Mesendoderm (in vitro differentiated cells): ENCODE results near the gene FANCD2. TPM values are rescaled to one million over a fixed set of nuclear protein-coding genes. Genes with fewer than 3 reads are reported as not detected.
A peak's percentile ranks its signal among the peaks of the same experiment; 100 is the strongest.

Experiments used
- DNase-seq: peaks from one replicate; pipeline ENCODE4 v3.0.0; 2013
- H2AK5ac ChIP-seq: 2 replicates; pipeline ENCODE4 v1.6.1; 2013; ENCODE audit warnings: low read length, inconsistent platforms
- H2BK120ac ChIP-seq: 2 replicates; pipeline ENCODE4 v1.6.1; 2013; ENCODE audit warnings: low read depth, mild to moderate bottlenecking, low read length, moderate library complexity, mixed read lengths
- H2BK15ac ChIP-seq: replicated peaks from 2 replicates; pipeline ENCODE4 v1.6.1; 2013; ENCODE audit warnings: low read depth, mild to moderate bottlenecking, moderate library complexity
- H2BK5ac ChIP-seq: 2 replicates; pipeline ENCODE4 v1.6.1; 2013; ENCODE audit warnings: low read length, inconsistent platforms
- H3K18ac ChIP-seq: 2 replicates; pipeline ENCODE4 v1.6.1; 2013; ENCODE audit warnings: mild to moderate bottlenecking, low read length, mixed read lengths
- H3K23ac ChIP-seq: one replicate; pipeline ENCODE4 v1.6.1; 2013; ENCODE audit warnings: low read length
- H3K27ac ChIP-seq: 2 replicates; pipeline ENCODE4 v1.5.1; 2013; ENCODE audit warnings: low read depth, mild to moderate bottlenecking, inconsistent platforms, low read length, moderate library complexity
- H3K27me3 ChIP-seq: 2 replicates; pipeline ENCODE4 v1.6.1; 2013; ENCODE audit warnings: low read length, control low read depth, mild to moderate bottlenecking, inconsistent platforms; ENCODE audit not compliant: insufficient read depth, poor library complexity
- H3K36me3 ChIP-seq: 2 replicates; pipeline ENCODE4 v1.6.1; 2013; ENCODE audit warnings: low read length, inconsistent platforms; ENCODE audit not compliant: control insufficient read depth, insufficient read depth
- H3K4ac ChIP-seq: one replicate; pipeline ENCODE4 v1.6.1; 2013; ENCODE audit warnings: low read depth, mild to moderate bottlenecking, low read length, moderate library complexity
- H3K4me1 ChIP-seq: 2 replicates; pipeline ENCODE4 v1.6.1; 2013; ENCODE audit warnings: low read depth, low read length, inconsistent platforms; ENCODE audit not compliant: control insufficient read depth
- H3K4me2 ChIP-seq: 2 replicates; pipeline ENCODE4 v1.6.1; 2013; ENCODE audit warnings: low read length
- H3K4me3 ChIP-seq: 2 replicates; pipeline ENCODE4 v1.5.1; 2013; ENCODE audit warnings: mild to moderate bottlenecking, low read length
- H3K56ac ChIP-seq: one replicate; pipeline ENCODE4 v1.6.1; 2013; ENCODE audit warnings: low read length
- H3K79me1 ChIP-seq: 2 replicates; pipeline ENCODE4 v1.6.1; 2013; ENCODE audit warnings: low read length, inconsistent platforms
- H3K79me2 ChIP-seq: 2 replicates; pipeline ENCODE4 v1.6.1; 2013; ENCODE audit warnings: mild to moderate bottlenecking, low read length; ENCODE audit not compliant: control insufficient read depth, insufficient read depth
- H3K9ac ChIP-seq: 2 replicates; pipeline ENCODE4 v1.6.1; 2013; ENCODE audit warnings: low read length, inconsistent platforms
- H4K5ac ChIP-seq: one replicate; pipeline ENCODE4 v1.6.1; 2013; ENCODE audit warnings: low read length
- H4K8ac ChIP-seq: one replicate; pipeline ENCODE4 v1.6.1; 2013; ENCODE audit warnings: low read depth, mild to moderate bottlenecking, control low read depth, low read length, moderate library complexity
- WGBS: extraction: QIAGEN DNeasy Blood & Tissue Kit; methylation state at CpG from one replicate; pipeline ENCODE4 v1.1.7; 2013; ENCODE audit warnings: low lambda C conversion rate, missing lambda C conversion rate; ENCODE audit not compliant: insufficient coverage; ENCODE audit errors: extremely low coverage; 5-methylcytosine and 5-hydroxymethylcytosine counted together
- polyA plus RNA-seq, 2 experiments: library from polyadenylated mRNA; stranded (reverse); fragments of 200-250 nt; gene quantifications; one replicate each; pipeline ENCODE4 v1.2.3, GENCODE V29; 2013

FANCD2 gene
- 37.7 TPM for polyA plus RNA-seq (2013, experiment 1 of 2)
- polyA plus RNA-seq (2013, experiment 2 of 2): 38.2 TPM

- H3K4me1 ChIP-seq: no peaks in the 10 kb centered on the region
- peak within 1 kb of the TSS; percentile 63 for H3K4ac ChIP-seq
- DNase-seq: peak; percentile 94
- H2BK5ac ChIP-seq: peak within 1 kb of the TSS; percentile 46
- H3K18ac ChIP-seq: peak within 1 kb of the TSS; percentile 72
- no peaks in the 10 kb centered on the region for H3K27me3 ChIP-seq
- peak within 1 kb of the TSS; percentile 88 for H3K4me3 ChIP-seq
- H4K5ac ChIP-seq: no peak within 1 kb of the TSS
- H2AK5ac ChIP-seq: no peak within 1 kb of the TSS
- H3K79me1 ChIP-seq: peaks cover 7% of the 10 kb centered on the region
- H3K4me2 ChIP-seq: peak within 1 kb of the TSS; percentile 95
- peaks cover 2% of the 10 kb centered on the region for H3K36me3 ChIP-seq
- peaks cover 8% of the 10 kb centered on the region for H3K79me2 ChIP-seq
- WGBS: no CpG with 5 or more reads among the region's 61 CpGs
- peak within 1 kb of the TSS; percentile 66 for H3K27ac ChIP-seq
- no peak within 1 kb of the TSS for H2BK15ac ChIP-seq
- H4K8ac ChIP-seq: peak within 1 kb of the TSS; percentile 59
- peak within 1 kb of the TSS; percentile 15 for H3K23ac ChIP-seq
- peak within 1 kb of the TSS; percentile 93 for H3K9ac ChIP-seq
- peak within 1 kb of the TSS; percentile 96 for H3K56ac ChIP-seq
- no peak within 1 kb of the TSS for H2BK120ac ChIP-seq
Observed at GRCh38 chr3:10026084-10026890, at the start of gene FANCD2. TSS of gene FANCD2 (plus strand) at chr3:10026437. CDS start at chr3:10028658, 2,221 bp downstream.

GRCh38 chr3:9976721-9977709 lies 49.2 kb upstream of the FANCD2 start:
- no peak overlapping the region for H2AK5ac ChIP-seq
- H3K27ac ChIP-seq: peak overlapping the region; percentile 36
- no CpG with 5 or more reads among the region's 7 CpGs for WGBS
- peaks cover 4% of the 10 kb centered on the region for H3K79me1 ChIP-seq
- H4K5ac ChIP-seq: no peak overlapping the region
- no peak overlapping the region for H3K4ac ChIP-seq
- peaks cover 5% of the 10 kb centered on the region for H3K36me3 ChIP-seq
- no peaks in the 10 kb centered on the region for H3K27me3 ChIP-seq
- no peaks in the 10 kb centered on the region for H3K4me1 ChIP-seq
- no peak overlapping the region for H3K18ac ChIP-seq
- H2BK5ac ChIP-seq: no peak overlapping the region
- DNase-seq: peak; percentile 90
- H3K56ac ChIP-seq: no peak overlapping the region
- H3K79me2 ChIP-seq: no peaks in the 10 kb centered on the region
- H3K4me3 ChIP-seq: no peak overlapping the region
- no peak overlapping the region for H3K4me2 ChIP-seq
- H3K9ac ChIP-seq: no peak overlapping the region
- H3K23ac ChIP-seq: no peak overlapping the region
- peak overlapping the region; percentile 85 for H2BK15ac ChIP-seq
- no peak overlapping the region for H4K8ac ChIP-seq
- no peak overlapping the region for H2BK120ac ChIP-seq

GRCh38 chr3:9978710-9979305 lies 47.4 kb upstream of the FANCD2 start:
- no peak overlapping the region for H3K27ac ChIP-seq

DNA sequence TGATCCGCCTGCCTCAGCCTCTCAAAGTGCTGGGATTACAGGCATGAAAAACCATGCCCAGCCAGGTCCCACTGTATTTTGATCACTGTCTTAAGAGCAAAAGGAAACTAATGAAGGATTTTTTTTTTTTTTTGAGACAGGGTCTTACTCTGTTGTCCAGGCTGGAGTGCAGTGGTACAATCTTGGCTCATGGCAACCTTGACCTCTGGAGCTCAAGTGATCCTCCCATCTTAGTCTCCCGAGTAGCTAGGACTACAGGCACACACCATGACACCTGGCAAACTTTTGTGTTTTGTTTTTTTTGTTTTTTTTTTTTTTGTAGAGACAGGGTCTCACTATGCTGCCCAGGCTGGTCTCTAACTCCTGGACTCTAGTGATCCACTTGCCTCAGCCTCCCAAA lies 46.0 kb upstream of the FANCD2 start:
- peaks cover under 1% of the 10 kb centered on the region for H3K79me2 ChIP-seq
- H2BK120ac ChIP-seq: no peak overlapping the region
- no peak overlapping the region for H3K4ac ChIP-seq
- peaks cover 4% of the 10 kb centered on the region for H3K79me1 ChIP-seq
- no peak for DNase-seq
- H2AK5ac ChIP-seq: no peak overlapping the region
- H4K8ac ChIP-seq: no peak overlapping the region
- H2BK15ac ChIP-seq: no peak overlapping the region
- no peak overlapping the region for H3K4me3 ChIP-seq
- no peak overlapping the region for H3K9ac ChIP-seq
- H3K36me3 ChIP-seq: peaks cover 5% of the 10 kb centered on the region
- no peak overlapping the region for H3K56ac ChIP-seq
- no peak overlapping the region for H3K23ac ChIP-seq
- H3K27me3 ChIP-seq: no peaks in the 10 kb centered on the region
- no peak overlapping the region for H3K4me2 ChIP-seq
- no peaks in the 10 kb centered on the region for H3K4me1 ChIP-seq
- H4K5ac ChIP-seq: no peak overlapping the region
- WGBS: no CpG with 5 or more reads among the region's 2 CpGs
- no peak overlapping the region for H3K18ac ChIP-seq
- H3K27ac ChIP-seq: no peak overlapping the region
- no peak overlapping the region for H2BK5ac ChIP-seq

More at GRCh38 chr3:9978710-9979305, 47.4 kb upstream of the FANCD2 start:
- Histone ChIP-seq H3K4me1 (no peaks in the 10 kb centered on the region), H3K56ac (no peak overlapping the region), H3K4me3 (no peak overlapping the region), H2BK120ac (no peak overlapping the region), H4K5ac (no peak overlapping the region), H3K79me2 (no peaks in the 10 kb centered on the region), H4K8ac (no peak overlapping the region), H3K18ac (no peak overlapping the region), H3K23ac (no peak overlapping the region), H2BK15ac (no peak overlapping the region), H3K4me2 (no peak overlapping the region), H3K4ac (no peak overlapping the region), H3K36me3 (peaks cover 5% of the 10 kb centered on the region), H3K9ac (no peak overlapping the region), H3K79me1 (peaks cover 4% of the 10 kb centered on the region), H2BK5ac (no peak overlapping the region), H2AK5ac (no peak overlapping the region), H3K27me3 (no peaks in the 10 kb centered on the region)
- WGBS: no CpG with 5 or more reads among the region's 8 CpGs
- no peak for DNase-seq

- peaks cover 26% of the 10 kb centered on the region for H3K79me2 ChIP-seq
- no peak overlapping the region for H4K8ac ChIP-seq
- H3K4ac ChIP-seq: no peak overlapping the region
- no peak overlapping the region for H3K27ac ChIP-seq
- no peak overlapping the region for H3K18ac ChIP-seq
- no peak overlapping the region for H2BK15ac ChIP-seq
- peaks cover 5% of the 10 kb centered on the region for H3K79me1 ChIP-seq
- peak overlapping the region; percentile 62 for H4K5ac ChIP-seq
- no peak overlapping the region for H2BK5ac ChIP-seq
- no CpG with 5 or more reads among the region's 17 CpGs for WGBS
- no peak overlapping the region for H3K23ac ChIP-seq
- H3K4me2 ChIP-seq: peak overlapping the region; percentile 82
- peak overlapping the region; percentile 85 for H3K9ac ChIP-seq
- H3K4me1 ChIP-seq: peaks cover 2% of the 10 kb centered on the region
- H2BK120ac ChIP-seq: no peak overlapping the region
- H3K56ac ChIP-seq: peak overlapping the region; percentile 81
- DNase-seq: no peak
- no peak overlapping the region for H2AK5ac ChIP-seq
- H3K4me3 ChIP-seq: peak overlapping the region; percentile 88
- no peaks in the 10 kb centered on the region for H3K27me3 ChIP-seq
- no peaks in the 10 kb centered on the region for H3K36me3 ChIP-seq
Observed at GRCh38 chr3:9986230-9986725, 40.0 kb upstream of the FANCD2 start.
